ENCODE measurements around the gene SHPK.

SHPK gene

DNA sequence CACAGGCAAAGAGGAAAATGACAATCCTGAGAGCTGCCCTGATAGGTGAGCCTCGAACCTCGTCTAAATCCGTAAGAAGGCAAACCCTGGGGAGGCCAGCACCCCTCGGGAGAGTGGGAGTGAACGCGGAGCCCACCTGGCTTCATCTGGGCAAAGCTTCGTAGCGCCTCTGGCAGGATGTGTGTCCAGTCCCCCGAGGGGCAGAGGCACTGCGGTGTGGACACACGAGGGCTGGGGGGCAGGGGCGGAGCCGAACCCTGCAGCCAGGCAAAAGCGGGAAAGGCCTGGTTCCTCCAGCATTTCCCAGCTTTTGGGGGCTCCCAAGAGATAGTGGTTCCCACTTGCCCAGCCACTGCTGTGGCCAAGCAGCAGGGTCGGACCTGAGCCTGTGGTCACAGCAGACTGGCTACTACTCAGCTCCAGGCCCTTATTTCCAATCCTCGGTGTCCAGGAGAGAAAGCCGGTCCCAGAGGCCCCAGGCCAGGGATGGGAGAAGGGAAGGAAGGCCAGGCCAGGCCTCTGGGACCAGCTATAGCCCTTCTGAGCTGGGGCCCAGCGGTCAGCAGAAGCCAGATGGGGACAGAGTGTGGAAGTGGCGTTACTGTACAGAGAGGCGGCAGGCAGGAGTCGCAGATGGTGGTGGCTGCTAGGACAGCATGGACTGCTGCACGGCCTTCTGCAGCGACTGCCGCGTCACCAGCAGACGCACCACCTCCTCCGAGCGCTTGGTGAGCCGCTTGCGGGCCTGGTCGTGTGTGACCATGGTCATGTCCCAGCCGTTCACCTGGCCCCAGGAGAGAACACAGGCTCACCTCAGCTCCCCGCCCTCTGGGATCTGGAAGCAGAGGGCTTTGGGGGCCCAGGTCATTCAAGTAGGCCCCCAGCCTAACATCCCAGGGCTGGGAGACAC, 27.3 kb upstream of the SHPK start:
- DNase-seq (ENCODE audit: low spot score), result no peak
- in situ Hi-C loops (cut with MboI; ENCODE audit: low pct_unique_long_range_greater_than_20kb, low sequenced_read_pairs, unreplicated experiment), result loop anchor here (25.0 kb wide), 1 partner anchor 626 kb away; no protein-coding TSS in a partner anchor
- TF ChIP-seq, protein P1, sequence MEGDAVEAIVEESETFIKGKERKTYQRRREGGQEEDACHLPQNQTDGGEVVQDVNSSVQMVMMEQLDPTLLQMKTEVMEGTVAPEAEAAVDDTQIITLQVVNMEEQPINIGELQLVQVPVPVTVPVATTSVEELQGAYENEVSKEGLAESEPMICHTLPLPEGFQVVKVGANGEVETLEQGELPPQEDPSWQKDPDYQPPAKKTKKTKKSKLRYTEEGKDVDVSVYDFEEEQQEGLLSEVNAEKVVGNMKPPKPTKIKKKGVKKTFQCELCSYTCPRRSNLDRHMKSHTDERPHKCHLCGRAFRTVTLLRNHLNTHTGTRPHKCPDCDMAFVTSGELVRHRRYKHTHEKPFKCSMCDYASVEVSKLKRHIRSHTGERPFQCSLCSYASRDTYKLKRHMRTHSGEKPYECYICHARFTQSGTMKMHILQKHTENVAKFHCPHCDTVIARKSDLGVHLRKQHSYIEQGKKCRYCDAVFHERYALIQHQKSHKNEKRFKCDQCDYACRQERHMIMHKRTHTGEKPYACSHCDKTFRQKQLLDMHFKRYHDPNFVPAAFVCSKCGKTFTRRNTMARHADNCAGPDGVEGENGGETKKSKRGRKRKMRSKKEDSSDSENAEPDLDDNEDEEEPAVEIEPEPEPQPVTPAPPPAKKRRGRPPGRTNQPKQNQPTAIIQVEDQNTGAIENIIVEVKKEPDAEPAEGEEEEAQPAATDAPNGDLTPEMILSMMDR (IDR thresholded peaks at IDR 0.05; ENCODE audit: extremely low read depth, insufficient read depth, missing control alignments), result no peak

DNA sequence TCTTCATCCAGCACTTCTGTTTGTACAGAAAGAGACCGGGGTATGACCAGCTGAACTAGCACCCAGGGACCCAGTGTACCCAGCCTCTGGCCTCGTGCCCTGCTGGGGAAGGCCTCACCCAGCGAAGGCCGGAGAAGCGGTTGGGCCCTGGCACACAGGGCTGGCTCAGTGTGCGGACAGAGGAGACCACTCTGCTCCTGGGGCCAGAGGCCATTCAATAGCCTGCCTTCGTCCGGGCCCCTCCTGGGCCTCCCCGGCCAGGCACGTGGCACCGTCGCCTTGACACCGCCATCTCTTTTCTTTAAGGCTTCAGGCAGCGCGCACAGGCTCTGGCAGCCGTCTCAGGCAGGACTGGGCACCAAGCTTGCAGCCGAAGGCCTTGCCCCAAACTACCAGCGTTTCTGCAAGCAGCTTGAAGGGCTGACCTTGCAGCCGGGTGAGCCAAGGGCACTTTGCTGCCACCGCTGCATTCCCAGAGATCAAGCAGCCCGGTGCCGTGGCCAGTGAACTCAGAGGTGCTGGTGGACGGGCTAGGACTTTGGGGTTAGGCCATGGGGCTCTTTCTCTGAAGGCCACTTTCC, 24.4 kb upstream of the SHPK start:
- DNase-seq (ENCODE audit: low spot score), result no peak
- TF ChIP-seq, protein P1 (IDR thresholded peaks at IDR 0.05; ENCODE audit: extremely low read depth, insufficient read depth, missing control alignments), result no peak
- in situ Hi-C loops (cut with MboI; ENCODE audit: low pct_unique_long_range_greater_than_20kb, low sequenced_read_pairs, unreplicated experiment), result loop anchor here (25.0 kb wide), 1 partner anchor 623 kb away; no protein-coding TSS in a partner anchor

DNA sequence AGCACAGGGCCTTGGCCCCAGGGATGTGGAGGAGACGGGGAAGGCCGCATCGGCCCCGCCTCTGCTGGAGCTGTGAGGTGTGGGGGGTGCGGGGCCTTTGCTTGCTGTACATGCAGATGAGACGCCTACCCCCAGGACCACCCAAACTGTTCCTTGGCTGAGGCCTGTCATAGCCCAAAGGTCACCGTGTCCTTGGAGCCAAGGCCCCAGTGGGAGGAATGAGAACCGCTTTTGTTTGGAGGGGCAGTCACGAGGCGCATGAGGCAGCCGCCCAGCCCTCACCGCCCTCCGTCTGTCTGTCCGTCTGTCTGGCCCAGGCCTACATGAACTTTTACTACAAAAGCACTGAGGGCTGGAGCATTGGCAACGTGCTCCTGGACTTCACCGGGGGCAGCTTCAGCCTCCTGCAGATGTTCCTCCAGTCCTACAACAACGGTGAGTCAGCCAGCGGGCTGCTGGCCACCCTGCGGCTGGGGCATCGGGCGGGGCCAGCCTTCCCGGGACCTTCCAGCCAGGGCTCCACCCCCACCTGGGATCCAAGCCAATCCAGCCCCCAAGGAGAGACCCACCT, 23.6 kb upstream of the SHPK start:
- in situ Hi-C loops (cut with MboI; ENCODE audit: low pct_unique_long_range_greater_than_20kb, low sequenced_read_pairs, unreplicated experiment), result loop anchor here (25.0 kb wide), 1 partner anchor 622 kb away; no protein-coding TSS in a partner anchor
- DNase-seq (ENCODE audit: low spot score), result no peak

DNA sequence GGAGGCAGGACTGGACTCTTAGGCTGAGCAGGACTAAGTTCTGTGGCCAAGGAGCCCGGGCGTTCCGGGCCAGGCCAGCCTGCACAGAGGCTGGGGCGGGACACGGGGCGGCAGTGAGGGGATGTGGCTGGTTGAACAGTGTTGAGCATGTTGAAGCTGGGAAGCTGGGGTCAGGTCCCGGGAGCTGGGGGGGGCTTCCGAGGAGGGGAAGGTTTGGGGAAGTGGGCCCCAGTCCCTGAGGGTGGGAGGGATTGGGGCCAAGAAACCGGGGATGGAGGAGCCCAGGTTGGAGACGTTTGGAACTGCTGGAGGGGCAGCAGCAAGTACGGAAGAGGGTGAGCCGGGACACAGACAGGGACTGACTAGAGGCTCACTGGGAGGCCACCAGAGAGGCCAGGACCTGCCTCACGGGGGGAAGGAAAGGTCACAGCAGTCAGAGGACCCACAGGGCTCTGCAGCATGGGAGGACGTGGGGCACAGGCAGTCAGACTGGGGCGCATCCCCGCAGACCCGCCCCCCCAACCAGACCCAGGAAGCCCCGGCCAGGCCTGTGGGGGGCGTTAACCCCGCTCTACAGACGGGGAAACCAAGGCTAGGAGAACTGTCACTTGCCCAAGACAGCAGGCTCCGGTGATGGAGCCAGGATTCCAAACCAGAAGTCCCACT, 22.9 kb upstream of the SHPK start:
- TF ChIP-seq, protein P1 (IDR thresholded peaks at IDR 0.05; ENCODE audit: extremely low read depth, insufficient read depth, missing control alignments), result no peak
- in situ Hi-C loops (cut with MboI; ENCODE audit: low pct_unique_long_range_greater_than_20kb, low sequenced_read_pairs, unreplicated experiment), result loop anchor here (25.0 kb wide), 1 partner anchor 622 kb away; no protein-coding TSS in a partner anchor
- no peak for DNase-seq (ENCODE audit: low spot score)

More for the DNA sequence above, 23.6 kb upstream of the SHPK start:
- TF ChIP-seq, protein P1 (IDR thresholded peaks at IDR 0.05; ENCODE audit: extremely low read depth, insufficient read depth, missing control alignments), result no peak

DNA sequence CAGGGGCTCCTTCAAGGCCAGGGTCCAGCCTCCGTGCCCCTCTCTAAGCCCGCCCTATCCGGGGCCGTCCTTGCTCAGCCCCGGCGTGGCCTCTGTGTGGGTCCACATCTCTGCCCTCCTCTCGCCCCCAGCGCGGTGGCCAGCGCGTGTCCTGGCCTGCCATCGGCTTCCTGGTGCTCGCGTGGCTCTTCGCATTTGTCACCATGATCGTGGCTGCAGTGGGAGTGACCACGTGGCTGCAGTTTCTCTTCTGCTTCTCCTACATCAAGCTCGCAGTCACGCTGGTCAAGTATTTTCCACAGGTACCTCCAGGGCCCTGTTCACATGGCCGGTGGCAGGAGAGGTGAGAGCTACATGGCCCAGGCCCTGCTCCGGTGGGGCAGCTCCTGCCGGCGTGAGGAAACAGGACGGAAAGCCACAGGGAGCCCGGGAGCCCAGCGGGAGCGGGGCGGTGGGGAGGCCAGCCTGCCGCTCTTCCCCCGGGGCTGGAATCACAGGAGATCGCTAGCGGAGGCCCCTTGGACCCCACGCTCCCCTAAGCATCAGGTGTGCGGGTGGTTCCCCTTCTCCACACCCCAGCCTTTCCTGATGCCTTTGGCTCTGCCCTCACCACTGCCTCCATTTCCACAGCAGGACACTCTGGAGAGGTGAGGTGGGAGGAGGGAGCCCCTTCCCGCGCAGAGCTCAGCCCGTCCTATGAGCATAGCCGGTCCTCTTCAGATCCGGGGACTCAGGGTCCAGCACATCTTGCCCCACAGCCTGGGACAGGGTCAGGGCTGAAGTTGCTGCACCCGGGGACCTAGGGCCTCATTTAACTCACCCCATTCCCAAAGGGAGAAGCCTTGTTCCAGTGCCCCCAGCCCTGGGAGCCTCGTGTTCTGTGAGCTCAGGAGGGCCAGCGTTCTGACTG, 22.1 kb upstream of the SHPK start:
- no peak for DNase-seq (ENCODE audit: low spot score)
- TF ChIP-seq, protein P1 (IDR thresholded peaks at IDR 0.05; ENCODE audit: extremely low read depth, insufficient read depth, missing control alignments), result no peak
- in situ Hi-C loops (cut with MboI; ENCODE audit: low pct_unique_long_range_greater_than_20kb, low sequenced_read_pairs, unreplicated experiment), result loop anchor here (25.0 kb wide), 1 partner anchor 621 kb away; no protein-coding TSS in a partner anchor
